ENCODE results near the gene CHP1. TPM values are rescaled to one million over a fixed set of nuclear protein-coding genes. Genes with fewer than 3 reads are reported as not detected.
A peak's percentile ranks its signal among the peaks of the same experiment; 100 is the strongest.
"Not testable (repeated sequence)": the region's sequence is repeated elsewhere in the genome, so short reads cannot be mapped to it uniquely, and the experiment has no call there.

CHP1 gene
- total and polyA plus RNA-seq, 2 donors: 21.6 to 38.8 TPM

DNA sequence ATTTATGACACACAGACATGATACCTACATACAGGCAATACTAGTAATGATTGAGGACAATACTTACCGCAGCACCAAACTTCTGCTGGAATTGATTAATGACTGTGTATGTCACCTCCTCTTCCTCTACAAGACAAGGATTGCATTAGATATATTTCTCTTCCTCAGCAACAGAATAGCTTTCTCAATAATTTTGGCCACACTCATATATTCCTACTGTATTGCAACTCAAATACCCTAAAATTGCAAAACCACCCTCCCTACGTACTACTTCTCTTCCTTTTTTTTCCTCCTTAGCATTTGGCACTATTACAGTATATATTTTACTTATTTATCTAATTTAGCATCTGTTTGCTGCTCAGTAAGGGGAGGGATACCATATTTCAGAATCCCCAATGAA is 15.4 kb upstream of the CHP1 start:
- DNase-seq (ENCODE audit: low read depth in 6 of 9, low spot score in 9 of 9): no peak
- WGBS: 90% methylated on average over 2 of the region's 2 CpGs
- H3K36me3 ChIP-seq (ENCODE audit: control insufficient read depth in 2 of 2, insufficient read depth in 2 of 2, low read length in 1 of 2): no peaks in the 10 kb centered on the region
- H3K4me1 ChIP-seq (ENCODE audit: control insufficient read depth in 2 of 2, insufficient read depth in 2 of 2, low read length in 2 of 2): no peaks in the 10 kb centered on the region
- H3K27me3 ChIP-seq (ENCODE audit: control insufficient read depth in 2 of 2, insufficient read depth in 1 of 2, low read length in 1 of 2): no peaks in the 10 kb centered on the region
- H3K9me3 ChIP-seq (ENCODE audit: control insufficient read depth in 2 of 2, insufficient read depth in 1 of 2, low read length in 1 of 2): no peaks in the 10 kb centered on the region
- H3K27ac ChIP-seq (ENCODE audit: low read depth in 1 of 2, low read length in 1 of 2): no peak overlapping the region
- H3K4me3 ChIP-seq (ENCODE audit: low read length in 2 of 2): no peak overlapping the region

DNA sequence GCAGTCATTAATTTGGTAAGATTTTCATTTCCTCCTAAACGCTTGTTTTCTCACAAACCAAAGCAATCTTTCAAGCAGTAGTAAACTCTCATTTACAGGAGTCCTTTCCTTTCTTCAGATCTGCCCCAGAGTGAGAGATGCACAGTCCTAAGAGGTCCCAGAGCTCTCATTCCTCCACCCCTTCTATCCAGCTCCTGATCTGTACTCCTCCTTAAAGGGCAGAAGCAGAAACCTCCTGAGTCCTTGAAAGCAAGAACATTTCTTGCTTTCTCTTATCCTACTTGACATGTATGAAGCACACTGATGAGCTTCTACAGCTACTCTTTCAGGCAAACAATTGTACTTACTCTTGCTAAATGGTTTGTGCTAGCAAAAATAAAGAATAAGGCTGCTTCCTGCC is 12.2 kb upstream of the CHP1 start:
- no peaks in the 10 kb centered on the region for H3K36me3 ChIP-seq (ENCODE audit: control insufficient read depth in 2 of 2, insufficient read depth in 2 of 2, low read length in 1 of 2)
- no peak overlapping the region for H3K27ac ChIP-seq (ENCODE audit: low read depth in 1 of 2, low read length in 1 of 2)
- no peaks in the 10 kb centered on the region for H3K9me3 ChIP-seq (ENCODE audit: control insufficient read depth in 2 of 2, insufficient read depth in 1 of 2, low read length in 1 of 2)
- no peaks in the 10 kb centered on the region for H3K27me3 ChIP-seq (ENCODE audit: control insufficient read depth in 2 of 2, insufficient read depth in 1 of 2, low read length in 1 of 2)
- no peak for DNase-seq (ENCODE audit: low read depth in 6 of 9, low spot score in 9 of 9)
- no peak overlapping the region for H3K4me3 ChIP-seq (ENCODE audit: low read length in 2 of 2)
- WGBS: 61% methylated on average over 1 of the region's 1 CpG
- no peaks in the 10 kb centered on the region for H3K4me1 ChIP-seq (ENCODE audit: control insufficient read depth in 2 of 2, insufficient read depth in 2 of 2, low read length in 2 of 2)

DNA sequence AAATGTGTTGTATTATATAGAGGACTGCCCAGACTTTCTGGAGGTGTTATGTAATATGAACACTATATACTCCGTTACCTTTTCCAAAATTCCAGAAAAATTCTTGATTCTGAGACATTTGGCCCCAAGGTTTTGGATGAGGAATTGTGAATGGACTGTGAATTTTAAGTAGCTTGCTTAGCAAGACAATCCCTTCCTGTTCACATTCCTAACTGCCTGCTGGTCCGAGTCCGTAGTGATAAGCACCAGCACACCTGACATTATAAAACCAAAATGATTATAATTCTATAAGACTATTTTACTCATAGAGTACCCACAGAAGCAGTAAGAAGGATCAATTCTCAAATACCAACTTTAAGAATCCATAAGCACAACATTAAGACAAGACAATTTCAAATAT is 11.7 kb upstream of the CHP1 start:
- 90% methylated on average over 3 of the region's 3 CpGs for WGBS
- Histone ChIP-seq H3K4me3 (ENCODE audit: low read length in 2 of 2) (no peak overlapping the region), H3K27ac (ENCODE audit: low read depth in 1 of 2, low read length in 1 of 2) (no peak overlapping the region), H3K9me3 (ENCODE audit: control insufficient read depth in 2 of 2, insufficient read depth in 1 of 2, low read length in 1 of 2) (no peaks in the 10 kb centered on the region), H3K4me1 (ENCODE audit: control insufficient read depth in 2 of 2, insufficient read depth in 2 of 2, low read length in 2 of 2) (no peaks in the 10 kb centered on the region), H3K36me3 (ENCODE audit: control insufficient read depth in 2 of 2, insufficient read depth in 2 of 2, low read length in 1 of 2) (no peaks in the 10 kb centered on the region), H3K27me3 (ENCODE audit: control insufficient read depth in 2 of 2, insufficient read depth in 1 of 2, low read length in 1 of 2) (no peaks in the 10 kb centered on the region)
- no peak for DNase-seq (ENCODE audit: low read depth in 6 of 9, low spot score in 9 of 9)

DNA sequence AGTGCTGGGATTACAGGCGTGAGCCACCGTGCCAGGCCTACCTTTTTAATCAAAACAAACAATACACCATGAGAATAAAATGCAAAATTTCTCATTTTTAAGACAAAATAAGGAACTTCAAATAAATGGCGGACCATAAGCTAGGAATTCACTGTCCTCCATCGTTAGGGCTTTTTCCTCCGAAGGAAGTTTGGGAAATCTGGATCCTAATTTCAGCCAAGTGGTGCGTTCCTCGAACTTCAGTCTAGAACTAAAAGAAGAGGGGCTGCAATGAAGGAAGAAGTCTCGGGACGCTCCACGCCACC is 771 bp upstream of the CHP1 start:
- Histone ChIP-seq H3K9me3 (ENCODE audit: control insufficient read depth in 2 of 2, insufficient read depth in 1 of 2, low read length in 1 of 2) (peaks cover 1 to 8% of the 10 kb centered on the region in 2 donors), H3K27ac (ENCODE audit: low read depth in 1 of 2, low read length in 1 of 2) (peak overlapping the region in 1 of 2 donors; percentile 42), H3K4me1 (ENCODE audit: control insufficient read depth in 2 of 2, insufficient read depth in 2 of 2, low read length in 2 of 2) (peaks cover 9 to 11% of the 10 kb centered on the region in 2 donors), H3K27me3 (ENCODE audit: control insufficient read depth in 2 of 2, insufficient read depth in 1 of 2, low read length in 1 of 2) (no peaks in the 10 kb centered on the region), H3K4me3 (ENCODE audit: low read length in 2 of 2) (peak overlapping the region; percentile 64 to 96), H3K36me3 (ENCODE audit: control insufficient read depth in 2 of 2, insufficient read depth in 2 of 2, low read length in 1 of 2) (no peaks in the 10 kb centered on the region)
- DNase-seq (ENCODE audit: low read depth in 6 of 9, low spot score in 9 of 9): no peak
- WGBS: 40% methylated on average over 10 of the region's 10 CpGs

DNA sequence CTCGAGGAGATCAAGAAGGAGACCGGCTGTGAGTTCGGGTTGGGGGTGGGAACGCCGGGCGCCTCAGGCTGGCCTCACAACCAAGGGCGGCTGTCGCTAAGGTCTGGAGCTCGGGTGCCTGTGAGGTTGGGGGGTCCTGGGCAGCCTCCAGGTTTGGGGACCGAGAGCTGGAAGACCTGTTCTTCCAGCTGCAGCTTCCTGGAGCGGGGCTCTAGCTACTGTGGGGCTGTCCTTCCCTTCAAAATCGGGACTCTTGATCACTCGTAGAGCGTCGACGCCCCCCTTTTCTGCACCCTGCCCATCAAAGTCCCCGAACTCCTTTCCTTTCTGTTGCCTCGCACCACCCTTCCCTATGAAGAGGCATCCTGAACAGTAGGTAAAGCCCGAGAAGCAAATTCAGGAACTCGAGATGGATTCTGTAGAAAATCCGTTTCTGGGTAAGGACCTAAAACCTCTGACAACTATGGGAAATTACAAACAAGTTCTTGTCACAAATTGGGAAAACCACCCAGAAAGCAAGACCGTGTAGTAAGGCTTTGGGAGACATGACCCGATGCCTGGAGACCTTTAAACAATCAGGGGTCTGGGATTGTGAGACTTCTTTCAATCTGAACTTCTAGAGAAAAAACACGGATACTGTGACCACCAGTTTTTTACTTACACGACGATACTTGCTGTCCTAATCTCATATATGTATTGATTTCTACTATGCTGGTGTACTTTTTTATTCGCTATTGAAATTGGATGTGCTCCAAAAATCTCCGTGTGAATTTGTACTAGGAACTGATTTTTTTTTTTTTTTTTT is 556 bp downstream of the CHP1 start:
- H3K4me1 ChIP-seq (ENCODE audit: control insufficient read depth in 2 of 2, insufficient read depth in 2 of 2, low read length in 2 of 2): peaks cover 9 to 11% of the 10 kb centered on the region in 2 donors
- peak overlapping the region; percentile 28 to 90 for H3K27ac ChIP-seq (ENCODE audit: low read depth in 1 of 2, low read length in 1 of 2)
- peaks cover 1 to 8% of the 10 kb centered on the region in 2 donors for H3K9me3 ChIP-seq (ENCODE audit: control insufficient read depth in 2 of 2, insufficient read depth in 1 of 2, low read length in 1 of 2)
- H3K36me3 ChIP-seq (ENCODE audit: control insufficient read depth in 2 of 2, insufficient read depth in 2 of 2, low read length in 1 of 2): no peaks in the 10 kb centered on the region
- peak overlapping the region; percentile 64 to 96 for H3K4me3 ChIP-seq (ENCODE audit: low read length in 2 of 2)
- 9% methylated on average over 28 of the region's 28 CpGs for WGBS
- no peaks in the 10 kb centered on the region for H3K27me3 ChIP-seq (ENCODE audit: control insufficient read depth in 2 of 2, insufficient read depth in 1 of 2, low read length in 1 of 2)
- DNase-seq (ENCODE audit: low read depth in 6 of 9, low spot score in 9 of 9): peak in 2 of 9 donors; percentile 11 to 54

DNA sequence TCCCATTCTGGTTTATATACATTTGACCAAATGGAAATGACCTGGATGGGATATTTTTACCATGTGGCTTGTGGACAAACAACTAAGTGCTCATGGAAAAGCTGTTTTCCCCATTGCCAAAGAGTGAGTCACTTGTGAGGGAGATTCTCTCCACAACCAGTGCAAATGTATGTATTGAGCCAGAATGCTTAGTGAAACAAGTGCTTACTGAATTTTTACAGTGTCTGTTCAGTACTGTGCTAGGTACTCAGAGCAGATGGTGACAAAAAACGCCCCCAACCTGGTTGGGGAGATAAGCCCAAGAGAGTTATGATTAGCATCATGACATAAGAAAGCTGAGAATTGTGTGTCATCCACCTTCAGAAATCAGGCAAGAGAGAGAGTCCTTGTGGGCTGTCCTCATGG is 2.3 kb downstream of the CHP1 start:
- Histone ChIP-seq H3K27me3 (ENCODE audit: control insufficient read depth in 2 of 2, insufficient read depth in 1 of 2, low read length in 1 of 2) (no peaks in the 10 kb centered on the region), H3K27ac (ENCODE audit: low read depth in 1 of 2, low read length in 1 of 2) (no peak overlapping the region), H3K9me3 (ENCODE audit: control insufficient read depth in 2 of 2, insufficient read depth in 1 of 2, low read length in 1 of 2) (peaks cover 1 to 8% of the 10 kb centered on the region in 2 donors), H3K4me3 (ENCODE audit: low read length in 2 of 2) (no peak overlapping the region), H3K36me3 (ENCODE audit: control insufficient read depth in 2 of 2, insufficient read depth in 2 of 2, low read length in 1 of 2) (no peaks in the 10 kb centered on the region), H3K4me1 (ENCODE audit: control insufficient read depth in 2 of 2, insufficient read depth in 2 of 2, low read length in 2 of 2) (peaks cover 9 to 11% of the 10 kb centered on the region in 2 donors)
- DNase-seq (ENCODE audit: low read depth in 6 of 9, low spot score in 9 of 9): no peak
- 94% methylated on average over 1 of the region's 1 CpG for WGBS

DNA sequence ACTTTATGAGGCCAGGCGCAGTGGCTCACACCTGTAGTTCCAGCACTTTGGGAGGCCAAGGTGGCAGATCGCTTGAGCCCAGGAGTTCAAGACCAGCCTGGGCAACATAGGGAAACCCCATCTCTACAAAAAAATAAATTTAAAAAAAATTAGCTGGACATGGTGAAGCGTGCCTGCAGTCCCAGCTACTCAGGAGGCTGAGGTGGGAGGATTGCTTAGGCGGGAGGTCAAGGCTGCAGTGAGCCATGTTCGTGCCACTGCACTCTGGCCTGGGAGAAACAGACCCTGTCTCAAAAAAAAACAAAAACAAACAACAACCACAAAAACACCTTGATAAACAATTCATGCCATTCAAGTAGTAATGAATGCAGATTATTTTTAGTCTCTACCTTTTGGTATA is 4.2 kb downstream of the CHP1 start:
- H3K4me1 ChIP-seq (ENCODE audit: control insufficient read depth in 2 of 2, insufficient read depth in 2 of 2, low read length in 2 of 2): peaks cover 9 to 11% of the 10 kb centered on the region in 2 donors
- not testable (repeated sequence) for DNase-seq (ENCODE audit: low read depth in 6 of 9, low spot score in 9 of 9); H3K9me3 ChIP-seq (ENCODE audit: control insufficient read depth in 2 of 2, insufficient read depth in 1 of 2, low read length in 1 of 2); H3K27ac ChIP-seq (ENCODE audit: low read depth in 1 of 2, low read length in 1 of 2); H3K4me3 ChIP-seq (ENCODE audit: low read length in 2 of 2); H3K36me3 ChIP-seq (ENCODE audit: control insufficient read depth in 2 of 2, insufficient read depth in 2 of 2, low read length in 1 of 2); H3K27me3 ChIP-seq (ENCODE audit: control insufficient read depth in 2 of 2, insufficient read depth in 1 of 2, low read length in 1 of 2)
- 98% methylated on average over 5 of the region's 5 CpGs for WGBS

DNA sequence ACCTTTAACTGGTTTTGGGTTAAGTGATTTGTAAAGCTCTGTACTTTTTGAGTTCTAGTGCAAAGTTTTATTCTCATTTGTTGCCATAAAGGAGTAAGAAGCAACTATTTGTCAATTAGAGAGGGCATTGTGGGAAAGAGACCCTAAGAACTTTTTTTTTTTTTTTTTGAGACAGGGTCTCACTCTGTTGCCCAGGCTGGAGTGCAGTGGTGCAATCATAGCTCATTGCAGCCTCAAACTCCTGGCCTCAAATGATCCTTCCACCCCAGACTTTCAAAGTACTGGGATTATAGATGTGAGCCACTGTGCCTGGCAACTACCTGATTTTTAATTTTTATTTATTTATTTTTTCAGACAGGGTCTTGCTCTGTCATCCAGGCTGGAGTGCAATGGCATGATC is 4.9 kb downstream of the CHP1 start:
- H3K4me3 ChIP-seq (ENCODE audit: low read length in 2 of 2): no peak overlapping the region
- H3K27ac ChIP-seq (ENCODE audit: low read depth in 1 of 2, low read length in 1 of 2): no peak overlapping the region
- peaks cover 4 to 5% of the 10 kb centered on the region in 2 donors for H3K4me1 ChIP-seq (ENCODE audit: control insufficient read depth in 2 of 2, insufficient read depth in 2 of 2, low read length in 2 of 2)
- H3K36me3 ChIP-seq (ENCODE audit: control insufficient read depth in 2 of 2, insufficient read depth in 2 of 2, low read length in 1 of 2): peaks cover 0 to under 1% of the 10 kb centered on the region in 2 donors
- no peaks in the 10 kb centered on the region for H3K27me3 ChIP-seq (ENCODE audit: control insufficient read depth in 2 of 2, insufficient read depth in 1 of 2, low read length in 1 of 2)
- DNase-seq (ENCODE audit: low read depth in 6 of 9, low spot score in 9 of 9): no peak
- H3K9me3 ChIP-seq (ENCODE audit: control insufficient read depth in 2 of 2, insufficient read depth in 1 of 2, low read length in 1 of 2): peaks cover 0 to 1% of the 10 kb centered on the region in 2 donors

DNA sequence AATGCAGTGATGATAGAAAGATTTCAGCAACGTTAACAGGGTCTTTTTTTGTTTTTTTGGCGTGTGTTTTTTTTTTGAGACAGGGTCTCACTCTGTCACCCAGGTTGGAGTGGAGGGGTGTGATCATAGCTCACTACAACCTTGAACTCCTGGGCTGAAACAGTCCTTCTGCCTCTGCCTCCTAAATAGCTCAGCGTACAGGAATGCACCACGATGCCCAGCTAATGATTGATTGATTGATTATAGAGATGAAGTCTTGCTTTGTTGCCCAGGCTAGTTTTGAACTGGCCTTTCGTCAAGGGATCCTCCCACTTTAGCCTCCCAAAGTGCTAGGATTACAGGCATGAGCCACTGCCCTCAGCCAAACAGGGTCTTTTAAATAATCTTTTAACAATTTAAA is 7.0 kb downstream of the CHP1 start:
- Histone ChIP-seq H3K4me1 (ENCODE audit: control insufficient read depth in 2 of 2, insufficient read depth in 2 of 2, low read length in 2 of 2) (no peaks in the 10 kb centered on the region), H3K27me3 (ENCODE audit: control insufficient read depth in 2 of 2, insufficient read depth in 1 of 2, low read length in 1 of 2) (no peaks in the 10 kb centered on the region), H3K27ac (ENCODE audit: low read depth in 1 of 2, low read length in 1 of 2) (no peak overlapping the region), H3K4me3 (ENCODE audit: low read length in 2 of 2) (no peak overlapping the region), H3K9me3 (ENCODE audit: control insufficient read depth in 2 of 2, insufficient read depth in 1 of 2, low read length in 1 of 2) (no peaks in the 10 kb centered on the region), H3K36me3 (ENCODE audit: control insufficient read depth in 2 of 2, insufficient read depth in 2 of 2, low read length in 1 of 2) (peaks cover 2 to 6% of the 10 kb centered on the region in 2 donors)
- no peak for DNase-seq (ENCODE audit: low read depth in 6 of 9, low spot score in 9 of 9)
- 95% methylated on average over 5 of the region's 5 CpGs for WGBS
